Neural crest cell (in vitro differentiated cells): ENCODE measurements around the gene KARS1. TPM values are rescaled to one million over a fixed set of nuclear protein-coding genes. Genes with fewer than 3 reads are reported as not detected.

ENCODE experiments used
- DNase-seq: peaks from one replicate; pipeline ENCODE4 v3.0.0; 2021; ENCODE audit warnings: low read depth, mixed read lengths, low spot score
- H3K27ac Mint-ChIP-seq: one replicate; pipeline ENCODE4 v1.8.0; 2021; ENCODE audit warnings: mild to moderate bottlenecking, mixed read lengths; ENCODE audit not compliant: unreplicated experiment
- H3K27me3 Mint-ChIP-seq: 2 replicates; pipeline ENCODE4 v1.8.0; 2021; ENCODE audit warnings: low read depth, mild to moderate bottlenecking, mixed read lengths
- H3K36me3 Mint-ChIP-seq: 2 replicates; pipeline ENCODE4 v1.8.0; 2021; ENCODE audit warnings: low read depth, mild to moderate bottlenecking, mixed read lengths
- H3K4me1 Mint-ChIP-seq: 2 replicates; pipeline ENCODE4 v1.8.0; 2021; ENCODE audit warnings: mixed read lengths
- H3K4me3 Mint-ChIP-seq: one replicate; pipeline ENCODE4 v1.8.0; 2021; ENCODE audit warnings: mild to moderate bottlenecking, mixed read lengths
- H3K9me3 Mint-ChIP-seq: 2 replicates; pipeline ENCODE4 v1.8.0; 2021; ENCODE audit warnings: mixed read lengths
- long read RNA-seq: library from polyadenylated mRNA; unstranded; transcript quantifications from one replicate; pipeline ENCODE4 v2.0.0, GENCODE V29; 2020
- total RNA-seq: library from RNA; stranded (reverse); gene quantifications from 2 replicates; pipeline ENCODE4 v1.2.1, GENCODE V29; 2021
- TF ChIP-seq, protein P1 (sequence below): fragments of 200-600 bp; sonication (generic); conservative IDR thresholded peaks from 2 replicates; pipeline ENCODE4 v1.5.0; 2021; ENCODE audit warnings: antibody characterized with exemption, mild to moderate bottlenecking

The KARS1 gene
- total RNA-seq, result 161 and 164 TPM in 2 replicates
- long read RNA-seq, transcript KARS-204 (14 exons, 1,942 nt), result minor isoform, 12 of 900 reads
- long read RNA-seq, transcript KARS-202 (15 exons, 2,421 nt), result minor isoform, 100 of 900 reads
- long read RNA-seq, transcript KARS-201 (14 exons, 2,005 nt), result major isoform, 593 of 900 reads
- long read RNA-seq, partial matches to known transcripts, result 135 of 900 reads
- long read RNA-seq, other reads (novel, unspliced or antisense), result 59 of 900 reads

- DNase-seq, result peak; percentile 76
- Mint-ChIP-seq H3K4me1 (peaks cover 39% of the 10 kb centered on the region), H3K27ac (peak within 1 kb of the TSS; percentile 98), H3K36me3 (peaks cover 5% of the 10 kb centered on the region), H3K27me3 (no peaks in the 10 kb centered on the region), H3K9me3 (no peaks in the 10 kb centered on the region), H3K4me3 (peak within 1 kb of the TSS; percentile 100)
- TF ChIP-seq, protein P1, sequence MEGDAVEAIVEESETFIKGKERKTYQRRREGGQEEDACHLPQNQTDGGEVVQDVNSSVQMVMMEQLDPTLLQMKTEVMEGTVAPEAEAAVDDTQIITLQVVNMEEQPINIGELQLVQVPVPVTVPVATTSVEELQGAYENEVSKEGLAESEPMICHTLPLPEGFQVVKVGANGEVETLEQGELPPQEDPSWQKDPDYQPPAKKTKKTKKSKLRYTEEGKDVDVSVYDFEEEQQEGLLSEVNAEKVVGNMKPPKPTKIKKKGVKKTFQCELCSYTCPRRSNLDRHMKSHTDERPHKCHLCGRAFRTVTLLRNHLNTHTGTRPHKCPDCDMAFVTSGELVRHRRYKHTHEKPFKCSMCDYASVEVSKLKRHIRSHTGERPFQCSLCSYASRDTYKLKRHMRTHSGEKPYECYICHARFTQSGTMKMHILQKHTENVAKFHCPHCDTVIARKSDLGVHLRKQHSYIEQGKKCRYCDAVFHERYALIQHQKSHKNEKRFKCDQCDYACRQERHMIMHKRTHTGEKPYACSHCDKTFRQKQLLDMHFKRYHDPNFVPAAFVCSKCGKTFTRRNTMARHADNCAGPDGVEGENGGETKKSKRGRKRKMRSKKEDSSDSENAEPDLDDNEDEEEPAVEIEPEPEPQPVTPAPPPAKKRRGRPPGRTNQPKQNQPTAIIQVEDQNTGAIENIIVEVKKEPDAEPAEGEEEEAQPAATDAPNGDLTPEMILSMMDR, result no peak
Measured at GRCh38 chr16:75647492-75648264, at the start of gene KARS1, which contains the start of gene TERF2IP. Gene KARS1 (minus strand): TSS chr16:75647665. CDS start chr16:75647639, 26 bp downstream. Gene TERF2IP (plus strand): TSS chr16:75647773. CDS start chr16:75647883, 110 bp downstream.

DNA sequence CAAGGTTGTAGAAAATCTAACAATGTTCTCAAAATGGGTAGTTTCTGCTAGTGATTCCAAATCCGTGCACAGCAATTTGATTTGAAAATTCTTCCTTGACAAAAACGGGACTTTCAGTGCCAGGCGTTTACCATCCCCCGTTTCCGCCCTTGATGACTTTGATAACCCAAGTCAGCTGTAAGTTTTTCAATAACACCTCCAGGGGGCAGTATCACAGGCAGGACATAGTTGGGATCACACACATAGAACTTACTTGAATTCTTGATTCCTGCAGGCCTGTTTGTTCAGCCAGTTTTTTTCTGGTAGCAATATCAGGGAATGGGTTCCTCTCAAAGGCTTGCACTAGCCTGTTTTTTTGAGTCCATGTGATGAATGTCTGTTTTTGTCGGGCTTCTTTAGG lies 48.2 kb upstream of the KARS1 start:
- Mint-ChIP-seq H3K4me3 (no peak overlapping the region), H3K27ac (no peak overlapping the region), H3K9me3 (no peaks in the 10 kb centered on the region), H3K4me1 (no peaks in the 10 kb centered on the region), H3K27me3 (no peaks in the 10 kb centered on the region), H3K36me3 (no peaks in the 10 kb centered on the region)
- TF ChIP-seq, protein P1, result peak; percentile 29
- DNase-seq, result no peak

- Mint-ChIP-seq H3K9me3 (peaks cover 30% of the 10 kb centered on the region), H3K4me1 (no peaks in the 10 kb centered on the region), H3K27me3 (no peaks in the 10 kb centered on the region), H3K4me3 (no peak overlapping the region), H3K36me3 (peaks cover 28% of the 10 kb centered on the region), H3K27ac (no peak overlapping the region)
- DNase-seq, result no peak
- TF ChIP-seq, protein P1, result no peak
Measured at GRCh38 chr16:75687361-75687760, 39.9 kb upstream of the KARS1 start.

DNA sequence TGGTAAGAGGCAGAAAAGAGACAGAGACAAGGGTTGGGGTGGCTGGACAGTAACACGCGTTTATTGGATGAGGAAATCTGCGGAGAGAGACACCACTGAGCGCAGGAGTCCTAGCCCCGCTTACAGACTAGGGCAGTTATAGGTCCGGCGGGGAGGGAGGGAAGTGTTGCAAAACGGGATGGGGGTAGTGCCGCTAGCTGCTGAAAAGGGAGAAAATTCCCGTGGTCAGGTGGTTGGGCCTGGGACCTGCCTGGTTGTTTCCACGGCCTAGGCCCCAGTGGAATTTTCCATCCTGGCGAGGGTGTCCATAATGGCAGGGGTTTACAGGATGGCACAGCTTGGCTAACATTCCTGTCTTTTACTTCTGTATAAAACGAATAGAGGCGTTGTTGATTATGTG lies 34.8 kb upstream of the KARS1 start:
- no peak overlapping the region for H3K4me3 Mint-ChIP-seq
- no peaks in the 10 kb centered on the region for H3K4me1 Mint-ChIP-seq
- DNase-seq, result no peak
- peaks cover 29% of the 10 kb centered on the region for H3K36me3 Mint-ChIP-seq
- H3K27ac Mint-ChIP-seq, result no peak overlapping the region
- TF ChIP-seq, protein P1, result no peak
- peaks cover 25% of the 10 kb centered on the region for H3K9me3 Mint-ChIP-seq
- H3K27me3 Mint-ChIP-seq, result no peaks in the 10 kb centered on the region

DNA sequence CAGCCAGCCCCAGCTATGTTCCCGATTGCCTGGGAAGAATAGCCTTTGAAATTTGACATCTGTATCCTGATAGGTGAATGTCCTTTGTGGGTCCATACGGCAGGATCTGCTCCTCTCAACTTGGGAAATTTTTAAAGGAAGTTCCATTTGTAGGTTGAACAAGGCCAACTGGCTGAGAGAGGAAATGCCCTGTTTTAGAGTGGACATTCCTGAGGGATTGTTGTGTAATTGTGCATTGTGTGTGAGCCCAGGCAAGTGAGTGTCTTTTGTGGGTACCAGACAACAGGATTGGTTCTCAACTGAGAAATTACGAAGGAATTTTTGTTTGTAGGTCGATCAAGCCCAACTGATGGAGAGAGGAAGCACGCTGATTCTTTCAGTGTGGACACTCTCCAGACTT lies 31.9 kb upstream of the KARS1 start:
- no peak for DNase-seq
- no peak overlapping the region for H3K4me3 Mint-ChIP-seq
- H3K4me1 Mint-ChIP-seq, result no peaks in the 10 kb centered on the region
- H3K27ac Mint-ChIP-seq, result no peak overlapping the region
- H3K36me3 Mint-ChIP-seq, result peaks cover 22% of the 10 kb centered on the region
- H3K9me3 Mint-ChIP-seq, result peaks cover 19% of the 10 kb centered on the region
- TF ChIP-seq, protein P1, result no peak
- no peaks in the 10 kb centered on the region for H3K27me3 Mint-ChIP-seq
